Sigmoid colon (tissue), 7 donors: ENCODE results near the gene NEURL1. TPM values are rescaled to one million over a fixed set of nuclear protein-coding genes. Genes with fewer than 3 reads are reported as not detected.

Experiments
- DNase-seq: peaks from one replicate; pipeline ENCODE4 v3.0.0-alpha.2; 2019
- H3K27ac ChIP-seq, 4 donors: fragments of 200-600 bp; sonication (generic); one replicate each; pipeline ENCODE4 v1.5.1; 2016 to 2019; ENCODE audit warnings: mild to moderate bottlenecking in 1 of 4
- H3K27me3 ChIP-seq, 3 donors: fragments of 200-600 bp; sonication (generic); one replicate each; pipeline ENCODE4 v1.5.1; 2019; ENCODE audit warnings: mild to moderate bottlenecking in 1 of 3
- H3K36me3 ChIP-seq, 4 donors: fragments of 200-600 bp; sonication (generic); one replicate each; pipeline ENCODE4 v1.5.1; 2016 to 2019
- H3K4me1 ChIP-seq, 4 donors: fragments of 200-600 bp; sonication (generic); one replicate each; pipeline ENCODE4 v1.5.1; 2017 to 2019
- H3K4me3 ChIP-seq, 4 donors: fragments of 200-600 bp; sonication (generic); one replicate each; pipeline ENCODE4 v1.5.1; 2017 to 2019; ENCODE audit warnings: mild to moderate bottlenecking in 2 of 4, moderate library complexity in 1 of 4
- H3K9me3 ChIP-seq, 4 donors: fragments of 200-600 bp in 3 of 4; sonication (generic) in 3 of 4; one replicate each; pipeline versions ENCODE4 v1.5.1 to v1.6.1; 2013 to 2019
- EP300 ChIP-seq, 4 donors: sonication (generic); formaldehyde crosslinking; IDR thresholded peaks; one replicate each; pipeline ENCODE4 v1.6.1; 2017; ENCODE audit warnings: antibody characterized with exemption in 4 of 4
- POLR2A ChIP-seq, 2 donors: fragments of 450-650 bp; IDR thresholded peaks; one replicate each; pipeline ENCODE4 v1.6.1; 2016; ENCODE audit warnings: antibody characterized with exemption in 2 of 2, mild to moderate bottlenecking in 2 of 2, moderate library complexity in 2 of 2
- POLR2AphosphoS5 ChIP-seq, 4 donors: sonication (generic); formaldehyde crosslinking; IDR thresholded peaks; one replicate each; pipeline ENCODE4 v1.6.1; 2017; ENCODE audit warnings: antibody characterized with exemption in 4 of 4
- WGBS, 2 donors: extraction: QIAGEN DNeasy Blood & Tissue Kit; methylation state at CpG; one replicate each; pipeline ENCODE4 v1.1.7; 2013; 5-methylcytosine and 5-hydroxymethylcytosine counted together
- intact Hi-C: fragments of 100-400 bp; cut with DNase I; formaldehyde crosslinking; loops from one replicate; pipeline ENCODE4 v1.15.1; 2023
- polyA plus RNA-seq, 3 donors: library from polyadenylated mRNA; stranded (reverse); fragments of 200-250 nt; gene quantifications; one replicate each; pipeline ENCODE4 v1.2.3, GENCODE V29; 2013
- total RNA-seq, 4 donors: library from RNA; depleted of rRNA; stranded (reverse); fragments of >200 nt; gene quantifications; one replicate each; pipeline ENCODE4 v1.1.0, GENCODE V29; 2016
- TF ChIP-seq, protein P1 (sequence below), 4 experiments: fragments of 450-650 bp in 3 of 4; fragments of 200-600 bp in 1 of 4; IDR thresholded peaks; one replicate each; pipeline ENCODE4 v1.5.1; 2016 to 2019; ENCODE audit warnings: antibody characterized with exemption in 4 of 4, mild to moderate bottlenecking in 3 of 4, moderate library complexity in 2 of 4
- donor health status: healthy with polysubstance abuse.
- donor health status: Bipolar disorder and iron deficiency.
- donor health status: healthy.

Gene NEURL1
- total and polyA plus RNA-seq, 7 donors, result 0.41 to 54.1 (median 15.3) TPM; not detected in 1

DNA sequence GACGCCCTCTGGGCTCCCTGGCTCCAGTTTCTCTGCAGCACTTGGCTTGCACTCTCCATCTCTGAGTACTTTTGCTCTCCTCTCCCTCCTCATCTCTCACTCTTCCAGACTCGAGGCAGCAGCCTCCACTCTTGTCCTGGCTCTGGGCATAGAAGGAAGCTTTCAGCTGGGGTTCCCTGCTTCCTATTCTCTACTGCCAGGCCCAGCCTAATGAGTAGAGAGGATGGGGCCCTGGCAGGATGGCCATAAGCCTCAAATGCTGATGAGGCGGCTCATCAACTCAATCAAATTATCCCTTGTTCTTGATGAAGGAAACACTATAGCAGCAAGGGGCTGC lies 55.8 kb downstream of the NEURL1 start:
- H3K4me3 ChIP-seq, result no peak overlapping the region
- H3K36me3 ChIP-seq, result no peaks in the 10 kb centered on the region
- no peaks in the 10 kb centered on the region for H3K27me3 ChIP-seq
- intact Hi-C loops, result no loop called here
- DNase-seq, result no peak
- H3K4me1 ChIP-seq, result peaks cover 0 to under 1% (median 0%) of the 10 kb centered on the region in 4 donors
- WGBS, 2 donors, result 38 to 79% methylated on average over 3 of the region's 3 CpGs
- no peaks in the 10 kb centered on the region for H3K9me3 ChIP-seq
- TF ChIP-seq EP300 (IDR thresholded peaks at IDR 0.05) (no peak), POLR2A (IDR thresholded peaks at IDR 0.05) (no peak), POLR2AphosphoS5 (IDR thresholded peaks at IDR 0.05) (no peak)
- TF ChIP-seq, protein P1, sequence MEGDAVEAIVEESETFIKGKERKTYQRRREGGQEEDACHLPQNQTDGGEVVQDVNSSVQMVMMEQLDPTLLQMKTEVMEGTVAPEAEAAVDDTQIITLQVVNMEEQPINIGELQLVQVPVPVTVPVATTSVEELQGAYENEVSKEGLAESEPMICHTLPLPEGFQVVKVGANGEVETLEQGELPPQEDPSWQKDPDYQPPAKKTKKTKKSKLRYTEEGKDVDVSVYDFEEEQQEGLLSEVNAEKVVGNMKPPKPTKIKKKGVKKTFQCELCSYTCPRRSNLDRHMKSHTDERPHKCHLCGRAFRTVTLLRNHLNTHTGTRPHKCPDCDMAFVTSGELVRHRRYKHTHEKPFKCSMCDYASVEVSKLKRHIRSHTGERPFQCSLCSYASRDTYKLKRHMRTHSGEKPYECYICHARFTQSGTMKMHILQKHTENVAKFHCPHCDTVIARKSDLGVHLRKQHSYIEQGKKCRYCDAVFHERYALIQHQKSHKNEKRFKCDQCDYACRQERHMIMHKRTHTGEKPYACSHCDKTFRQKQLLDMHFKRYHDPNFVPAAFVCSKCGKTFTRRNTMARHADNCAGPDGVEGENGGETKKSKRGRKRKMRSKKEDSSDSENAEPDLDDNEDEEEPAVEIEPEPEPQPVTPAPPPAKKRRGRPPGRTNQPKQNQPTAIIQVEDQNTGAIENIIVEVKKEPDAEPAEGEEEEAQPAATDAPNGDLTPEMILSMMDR (IDR thresholded peaks at IDR 0.05), result no peak
- no peak overlapping the region for H3K27ac ChIP-seq

- H3K4me3 ChIP-seq, result no peak overlapping the region
- TF ChIP-seq POLR2A (IDR thresholded peaks at IDR 0.05) (no peak), POLR2AphosphoS5 (IDR thresholded peaks at IDR 0.05) (no peak), EP300 (IDR thresholded peaks at IDR 0.05) (no peak)
- TF ChIP-seq, protein P1 (IDR thresholded peaks at IDR 0.05), result no peak
- no peaks in the 10 kb centered on the region for H3K27me3 ChIP-seq
- peak; percentile 40 for DNase-seq
- 93 to 95% methylated on average over 1 of the region's 1 CpG for WGBS, 2 donors
- intact Hi-C loops, result no loop called here
- H3K36me3 ChIP-seq, result no peaks in the 10 kb centered on the region
- H3K4me1 ChIP-seq, result peaks cover 0 to 8% (median 7%) of the 10 kb centered on the region in 4 donors
- no peak overlapping the region for H3K27ac ChIP-seq
- H3K9me3 ChIP-seq, result no peaks in the 10 kb centered on the region
These were observed 56.7 kb downstream of the NEURL1 start for GRCh38 chr10:103550229-103550628.

DNA sequence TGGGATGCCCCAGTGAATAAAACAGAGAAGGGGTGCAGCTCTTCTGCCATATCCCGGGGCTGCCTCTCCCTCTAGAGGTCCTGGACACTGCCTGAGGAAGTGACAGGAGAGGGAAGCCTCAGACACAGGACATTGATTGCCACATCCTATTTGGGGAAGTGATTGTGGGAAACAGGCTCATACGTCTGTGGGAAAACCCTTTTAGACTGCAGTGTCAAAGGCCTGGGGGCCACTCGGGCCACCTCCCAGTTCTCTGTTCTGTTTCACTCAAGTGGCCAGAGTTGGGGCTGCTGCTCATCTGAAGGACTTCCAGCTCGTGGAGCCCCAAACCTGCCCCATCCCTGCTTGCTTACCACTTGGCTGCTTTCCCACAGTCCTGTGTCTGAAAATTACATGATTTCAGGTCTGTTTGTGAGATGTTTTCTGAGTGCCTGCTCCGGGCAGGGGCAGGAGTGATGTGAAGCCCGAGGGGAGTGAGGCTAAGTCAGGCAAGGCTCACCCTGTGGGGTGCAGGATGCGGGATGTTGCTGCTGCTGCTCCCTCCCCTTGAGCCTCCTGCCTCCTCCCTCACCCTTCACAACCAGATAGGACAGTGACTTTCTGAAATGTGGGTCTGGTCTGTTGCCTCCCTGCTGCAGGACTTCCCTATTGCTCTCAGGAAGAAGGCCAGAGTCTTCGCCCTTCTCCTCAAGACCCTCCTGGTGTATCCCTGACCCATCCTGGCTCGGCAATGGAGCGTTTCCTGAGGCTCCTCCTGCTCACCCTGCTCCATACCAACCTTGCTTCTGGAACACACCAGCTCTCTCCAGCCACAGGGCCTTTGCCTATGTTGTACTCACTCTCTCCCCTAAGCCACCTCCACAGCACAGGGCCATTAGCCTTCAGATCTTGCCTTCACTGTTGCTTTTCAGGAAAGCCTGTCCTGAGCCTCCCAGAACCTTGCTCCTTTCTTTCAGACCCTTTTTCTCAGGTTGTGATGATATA lies 58.4 kb downstream of the NEURL1 start:
- Histone ChIP-seq H3K27me3 (peaks cover 0 to 2% (median 0%) of the 10 kb centered on the region in 3 donors), H3K27ac (no peak overlapping the region), H3K36me3 (no peaks in the 10 kb centered on the region), H3K9me3 (no peaks in the 10 kb centered on the region), H3K4me3 (no peak overlapping the region), H3K4me1 (peaks cover 0 to 19% (median 14%) of the 10 kb centered on the region in 4 donors)
- TF ChIP-seq POLR2AphosphoS5 (IDR thresholded peaks at IDR 0.05) (no peak), EP300 (IDR thresholded peaks at IDR 0.05) (no peak), POLR2A (IDR thresholded peaks at IDR 0.05) (no peak)
- TF ChIP-seq, protein P1 (IDR thresholded peaks at IDR 0.05), result no peak
- peak; percentile 65 for DNase-seq
- 64 to 68% methylated on average over 10 of the region's 10 CpGs for WGBS, 2 donors
- intact Hi-C loops, result no loop called here

GRCh38 chr10:103552856-103553742 lies 59.6 kb downstream of the NEURL1 start:
- DNase-seq, result peak; percentile 60
- no peaks in the 10 kb centered on the region for H3K9me3 ChIP-seq
- intact Hi-C loops, result no loop called here
- peaks cover 0 to 2% (median 0%) of the 10 kb centered on the region in 3 donors for H3K27me3 ChIP-seq
- no peak overlapping the region for H3K4me3 ChIP-seq
- no peak overlapping the region for H3K27ac ChIP-seq
- H3K4me1 ChIP-seq, result peaks cover 0 to 19% (median 14%) of the 10 kb centered on the region in 4 donors
- WGBS, 2 donors, result 92 to 94% methylated on average over 20 of the region's 20 CpGs
- H3K36me3 ChIP-seq, result no peaks in the 10 kb centered on the region
- TF ChIP-seq, protein P1 (IDR thresholded peaks at IDR 0.05), result no peak
- TF ChIP-seq POLR2AphosphoS5 (IDR thresholded peaks at IDR 0.05), result no peak
- TF ChIP-seq POLR2A (IDR thresholded peaks at IDR 0.05), result no peak
- no peak for TF ChIP-seq EP300 (IDR thresholded peaks at IDR 0.05)
